ENCODE data around the gene SSBP4.

- TF ChIP-seq NFATC3 (IDR thresholded peaks at IDR 0.05) (no peak), TCF3 (CRISPR knock-in tag; IDR thresholded peaks at IDR 0.05) (no peak), RAD21 (CRISPR knock-in tag; conservative IDR thresholded peaks at IDR 0.05 in 1 of 2, IDR thresholded peaks at IDR 0.05 in 1 of 2) (no peak), FOXJ3 (CRISPR knock-in tag; IDR thresholded peaks at IDR 0.05) (no peak), BRCA1 (IDR thresholded peaks at IDR 0.05) (no peak), BRCA1 (CRISPR knock-in tag; IDR thresholded peaks at IDR 0.05) (no peak)
Measured at GRCh38 chr19:18433735-18434398, 14.7 kb downstream of the SSBP4 start.

All from K562 (cell line).